ENCODE results near the gene TAF8. TPM values are rescaled to one million over a fixed set of nuclear protein-coding genes. Genes with fewer than 3 reads are reported as not detected.

Gene TAF8
- total and polyA plus RNA-seq, 11 donors: 18.5 to 38.7 (median 27.9) TPM

DNA sequence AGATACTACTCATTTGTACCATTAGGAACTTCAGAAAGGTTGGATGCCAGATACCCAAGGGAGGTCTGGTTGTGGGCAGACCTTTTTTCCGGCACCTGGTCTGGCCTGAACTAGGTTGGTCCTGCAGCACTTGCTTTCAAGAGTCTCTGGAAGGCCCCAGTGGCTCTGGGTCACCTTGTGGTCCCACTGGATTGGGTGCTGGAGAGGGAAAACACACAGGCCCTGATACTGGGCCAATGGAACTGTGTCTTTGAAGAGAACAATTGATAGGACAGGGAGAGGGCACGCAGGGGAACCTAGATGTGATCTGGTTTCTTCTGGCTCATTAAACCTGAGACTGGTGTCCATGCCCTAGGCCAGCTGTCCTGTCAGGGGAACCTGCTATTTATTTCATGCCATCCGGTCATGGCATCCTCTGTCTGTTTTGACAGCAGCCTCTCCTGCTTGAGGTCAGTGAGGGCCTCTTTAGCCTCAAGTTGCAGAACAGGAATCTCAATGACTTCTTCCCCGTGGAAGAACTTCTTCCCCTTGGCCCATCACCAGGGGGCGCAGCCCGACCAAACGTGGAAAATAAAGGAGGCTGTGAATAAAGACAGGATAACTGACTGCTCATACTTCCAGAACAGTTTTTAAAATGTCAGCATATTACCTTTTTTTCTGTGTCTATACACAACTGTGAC, 25.0 kb downstream of the TAF8 start:
- peaks cover 0 to 41% (median 0%) of the 10 kb centered on the region in 12 donors for H3K4me1 ChIP-seq
- no peaks in the 10 kb centered on the region for H3K9me3 ChIP-seq
- peak; percentile 72 to 84 (median 75) for DNase-seq
- H3K27ac ChIP-seq: peak overlapping the region in 8 of 12 donors; percentile 0 to 71 (median 30)
- no peaks in the 10 kb centered on the region for H3K27me3 ChIP-seq
- peak; percentile 10 to 72 (median 66) for ATAC-seq
- no peak overlapping the region for H3K4me3 ChIP-seq
- intact Hi-C loops (cut with DNase I): loop anchor here (1.0 to 10.0 kb wide), 10 partner anchors 30 to 472 kb away; partner anchors contain the start of gene MRPS10 (in 1 of the 10)
- TF ChIP-seq, protein P1, sequence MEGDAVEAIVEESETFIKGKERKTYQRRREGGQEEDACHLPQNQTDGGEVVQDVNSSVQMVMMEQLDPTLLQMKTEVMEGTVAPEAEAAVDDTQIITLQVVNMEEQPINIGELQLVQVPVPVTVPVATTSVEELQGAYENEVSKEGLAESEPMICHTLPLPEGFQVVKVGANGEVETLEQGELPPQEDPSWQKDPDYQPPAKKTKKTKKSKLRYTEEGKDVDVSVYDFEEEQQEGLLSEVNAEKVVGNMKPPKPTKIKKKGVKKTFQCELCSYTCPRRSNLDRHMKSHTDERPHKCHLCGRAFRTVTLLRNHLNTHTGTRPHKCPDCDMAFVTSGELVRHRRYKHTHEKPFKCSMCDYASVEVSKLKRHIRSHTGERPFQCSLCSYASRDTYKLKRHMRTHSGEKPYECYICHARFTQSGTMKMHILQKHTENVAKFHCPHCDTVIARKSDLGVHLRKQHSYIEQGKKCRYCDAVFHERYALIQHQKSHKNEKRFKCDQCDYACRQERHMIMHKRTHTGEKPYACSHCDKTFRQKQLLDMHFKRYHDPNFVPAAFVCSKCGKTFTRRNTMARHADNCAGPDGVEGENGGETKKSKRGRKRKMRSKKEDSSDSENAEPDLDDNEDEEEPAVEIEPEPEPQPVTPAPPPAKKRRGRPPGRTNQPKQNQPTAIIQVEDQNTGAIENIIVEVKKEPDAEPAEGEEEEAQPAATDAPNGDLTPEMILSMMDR (IDR thresholded peaks at IDR 0.05): peak; percentile 65 to 90 (median 83)
- no peak for TF ChIP-seq POLR2A (IDR thresholded peaks at IDR 0.05)
- WGBS, 4 donors: 25 to 32% (median 27%) methylated on average over 7 of the region's 7 CpGs
- H3K36me3 ChIP-seq: peaks cover 0 to 94% (median 82%) of the 10 kb centered on the region in 9 donors

- intact Hi-C loops (cut with DNase I): loop anchor here in 9 of 10 donors (5.0 to 10.0 kb wide), 6 partner anchors 134 to 469 kb away; partner anchors contain the start of gene MRPS10 (in 1 of the 9)
- peak overlapping the region in 1 of 12 donors; percentile 11 for H3K27ac ChIP-seq
- H3K36me3 ChIP-seq: peaks cover 0 to 91% (median 61%) of the 10 kb centered on the region in 9 donors
- 86 to 94% (median 90%) methylated on average over 11 of the region's 11 CpGs for WGBS, 4 donors
- no peaks in the 10 kb centered on the region for H3K27me3 ChIP-seq
- peaks cover 0 to 42% (median 0%) of the 10 kb centered on the region in 12 donors for H3K4me1 ChIP-seq
- TF ChIP-seq, protein P1 (IDR thresholded peaks at IDR 0.05): no peak
- no peak for TF ChIP-seq POLR2A (IDR thresholded peaks at IDR 0.05)
- H3K9me3 ChIP-seq: no peaks in the 10 kb centered on the region
- no peak overlapping the region for H3K4me3 ChIP-seq
- DNase-seq (peak in 1 of 5 donors; percentile 4), ATAC-seq (no peak)
Measured at GRCh38 chr6:42078386-42078785, 28.1 kb downstream of the TAF8 start.

DNA sequence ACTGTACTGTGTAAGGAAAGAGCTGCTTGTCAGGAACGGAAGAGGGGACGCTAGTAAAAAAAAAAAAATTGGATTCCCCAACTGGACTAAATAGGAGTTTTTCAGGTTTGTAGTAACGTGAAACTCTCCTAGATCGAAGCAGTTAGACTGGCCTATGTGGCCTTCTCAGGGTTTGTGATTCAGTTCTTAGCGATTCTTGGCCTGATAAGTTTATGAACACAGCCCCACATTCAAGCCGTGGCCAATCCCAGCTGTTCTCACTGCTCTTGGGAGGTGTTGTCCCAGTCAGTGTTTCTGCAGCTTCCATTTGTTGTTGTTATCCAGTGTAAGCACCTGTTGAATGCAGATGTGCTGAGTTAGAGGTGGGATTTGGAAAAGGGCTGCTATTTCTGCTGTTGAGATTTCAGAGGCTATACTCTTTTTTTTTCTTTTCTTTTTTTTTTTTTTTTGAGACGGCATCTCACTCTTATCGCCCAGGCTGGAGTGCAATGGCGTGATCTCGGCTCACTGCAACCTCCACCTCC, 29.7 kb downstream of the TAF8 start:
- no peak for TF ChIP-seq POLR2A (IDR thresholded peaks at IDR 0.05)
- TF ChIP-seq, protein P1 (IDR thresholded peaks at IDR 0.05): no peak
- intact Hi-C loops (cut with DNase I): loop anchor here in 9 of 10 donors (5.0 to 10.0 kb wide), 6 partner anchors 132 to 467 kb away; partner anchors contain the start of gene MRPS10 (in 1 of the 9)
- DNase-seq (no peak), ATAC-seq (no peak)
- H3K9me3 ChIP-seq: no peaks in the 10 kb centered on the region
- 90 to 94% (median 93%) methylated on average over 10 of the region's 10 CpGs for WGBS, 4 donors
- H3K4me3 ChIP-seq: no peak overlapping the region
- H3K4me1 ChIP-seq: peaks cover 0 to 31% (median 1%) of the 10 kb centered on the region in 12 donors
- H3K27ac ChIP-seq: peak overlapping the region in 2 of 12 donors; percentile 22 to 23
- H3K36me3 ChIP-seq: peaks cover 0 to 81% (median 51%) of the 10 kb centered on the region in 9 donors
- H3K27me3 ChIP-seq: no peaks in the 10 kb centered on the region

GRCh38 chr6:42083530-42083929, 33.2 kb downstream of the TAF8 start:
- peaks cover 0 to 42% (median 10%) of the 10 kb centered on the region in 12 donors for H3K4me1 ChIP-seq

More at GRCh38 chr6:42083530-42083929, 33.2 kb downstream of the TAF8 start:
- peak in 2 of 5 donors; percentile 19 to 58 for DNase-seq
- TF ChIP-seq, protein P1 (IDR thresholded peaks at IDR 0.05): no peak
- no peak for TF ChIP-seq POLR2A (IDR thresholded peaks at IDR 0.05)
- WGBS, 4 donors: 40 to 60% (median 57%) methylated on average over 5 of the region's 5 CpGs
- no peaks in the 10 kb centered on the region for H3K27me3 ChIP-seq
- no peak overlapping the region for H3K4me3 ChIP-seq
- peaks cover 0 to 47% (median 26%) of the 10 kb centered on the region in 9 donors for H3K36me3 ChIP-seq
- ATAC-seq: peak; percentile 17 to 76 (median 56)
- intact Hi-C loops (cut with DNase I): loop anchor here in 1 of 10 donors (10.0 kb wide), 1 partner anchor 461 kb away; no protein-coding TSS in a partner anchor
- no peaks in the 10 kb centered on the region for H3K9me3 ChIP-seq
- H3K27ac ChIP-seq: peak overlapping the region in 9 of 12 donors; percentile 17 to 87 (median 54)
